Esophagus muscularis mucosa (tissue), 4 donors: ENCODE data around the gene SLA2. TPM values are rescaled to one million over a fixed set of nuclear protein-coding genes. Genes with fewer than 3 reads are reported as not detected.

Source experiments
- DNase-seq: peaks from one replicate; pipeline ENCODE4 v3.0.0-alpha.2; 2017; ENCODE audit errors: extremely low spot score
- H3K27ac ChIP-seq, 4 donors: fragments of 200-600 bp; sonication (generic); replicated peaks in 1 of 4; 1 replicate in 3 of 4; 2 replicates in 1 of 4; pipeline ENCODE4 v1.5.1; 2016 to 2019; ENCODE audit warnings: mild to moderate bottlenecking in 1 of 4
- H3K27me3 ChIP-seq, 4 donors: fragments of 200-600 bp; sonication (generic); one replicate each; pipeline versions ENCODE4 v1.5.1 to v1.6.0; 2016 to 2019
- H3K36me3 ChIP-seq, 4 donors: fragments of 200-600 bp; sonication (generic); one replicate each; pipeline ENCODE4 v1.5.1; 2016 to 2019
- H3K4me1 ChIP-seq, 4 donors: fragments of 200-600 bp; sonication (generic); one replicate each; pipeline ENCODE4 v1.5.1; 2016 to 2019
- H3K4me3 ChIP-seq, 4 donors: fragments of 200-600 bp; sonication (generic); 1 replicate in 2 of 4; 2 replicates in 2 of 4; pipeline ENCODE4 v1.5.1; 2016 to 2019; ENCODE audit warnings: mild to moderate bottlenecking in 4 of 4, moderate library complexity in 1 of 4
- H3K9me3 ChIP-seq, 4 donors: fragments of 200-600 bp; sonication (generic); 1 replicate in 3 of 4; 2 replicates in 1 of 4; pipeline ENCODE4 v1.5.1; 2016 to 2019
- EP300 ChIP-seq: sonication (generic); formaldehyde crosslinking; IDR thresholded peaks from one replicate; pipeline ENCODE4 v1.6.1; 2017; ENCODE audit warnings: antibody characterized with exemption
- POLR2A ChIP-seq: fragments of 450-650 bp; IDR thresholded peaks from one replicate; pipeline ENCODE4 v1.6.1; 2017; ENCODE audit warnings: antibody characterized with exemption, moderate library complexity, mild to moderate bottlenecking, low read depth
- POLR2AphosphoS5 ChIP-seq, 2 donors: sonication (generic); formaldehyde crosslinking; IDR thresholded peaks; one replicate each; pipeline ENCODE4 v1.6.1; 2017; ENCODE audit warnings: antibody characterized with exemption in 2 of 2
- WGBS: methylation state at CpG from one replicate; pipeline ENCODE4 v1.1.5; 2018; 5-methylcytosine and 5-hydroxymethylcytosine counted together
- intact Hi-C: fragments of 100-400 bp; cut with DNase I; formaldehyde crosslinking; loops from one replicate; pipeline ENCODE4 v1.15.1; 2023
- small RNA-seq, 3 donors: library from RNA; depleted of rRNA; stranded (forward); fragments of <200 nt; gene quantifications; one replicate each; pipeline ENCODE3, GENCODE V24; 2016
- total RNA-seq, 4 donors: library from RNA; depleted of rRNA; stranded (reverse); fragments of >200 nt; gene quantifications; one replicate each; pipeline versions ENCODE4 v1.1.0 to v1.2.1, GENCODE V29; 2016
- TF ChIP-seq, protein P1 (sequence below), 3 experiments: fragments of 200-600 bp in 2 of 3; fragments of 450-650 bp in 1 of 3; sonication (generic) in 2 of 3; IDR thresholded peaks; one replicate each; pipeline ENCODE4 v1.5.1; 2017 to 2019; ENCODE audit warnings: antibody characterized with exemption in 3 of 3, mild to moderate bottlenecking in 2 of 3, moderate library complexity in 1 of 3

Gene SLA2
- total RNA-seq, 4 donors from 2014 or later = 0.26 to 0.99 (median 0.35) TPM

DNA sequence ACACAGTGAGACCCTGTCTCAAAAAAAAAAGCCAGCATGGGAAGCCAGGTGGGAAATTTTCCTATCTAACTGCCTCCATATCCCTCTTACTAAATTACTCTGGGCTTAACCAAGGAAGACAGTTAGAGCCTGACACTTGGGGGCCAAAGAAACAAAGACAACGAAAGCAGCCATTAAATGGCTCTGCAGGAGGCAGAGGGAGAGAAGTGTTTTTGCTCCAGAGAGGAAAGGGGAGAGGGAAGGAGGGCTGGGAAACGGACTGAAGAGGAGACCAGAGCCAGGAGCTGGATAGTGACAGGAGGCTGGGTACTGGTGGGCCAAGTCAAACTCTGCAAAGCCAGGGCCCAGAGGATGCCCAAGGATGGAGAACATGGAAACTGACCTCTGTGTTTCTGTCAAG is 83.3 kb downstream of the SLA2 start:
- peaks cover 0 to 11% (median 3%) of the 10 kb centered on the region in 4 donors for H3K9me3 ChIP-seq
- DNase-seq = no peak
- no peaks in the 10 kb centered on the region for H3K27me3 ChIP-seq
- H3K27ac ChIP-seq = no peak overlapping the region
- no peaks in the 10 kb centered on the region for H3K4me1 ChIP-seq
- H3K4me3 ChIP-seq = no peak overlapping the region
- TF ChIP-seq POLR2A (no peak), EP300 (no peak), POLR2AphosphoS5 (IDR thresholded peaks at IDR 0.05) (no peak)
- TF ChIP-seq, protein P1, sequence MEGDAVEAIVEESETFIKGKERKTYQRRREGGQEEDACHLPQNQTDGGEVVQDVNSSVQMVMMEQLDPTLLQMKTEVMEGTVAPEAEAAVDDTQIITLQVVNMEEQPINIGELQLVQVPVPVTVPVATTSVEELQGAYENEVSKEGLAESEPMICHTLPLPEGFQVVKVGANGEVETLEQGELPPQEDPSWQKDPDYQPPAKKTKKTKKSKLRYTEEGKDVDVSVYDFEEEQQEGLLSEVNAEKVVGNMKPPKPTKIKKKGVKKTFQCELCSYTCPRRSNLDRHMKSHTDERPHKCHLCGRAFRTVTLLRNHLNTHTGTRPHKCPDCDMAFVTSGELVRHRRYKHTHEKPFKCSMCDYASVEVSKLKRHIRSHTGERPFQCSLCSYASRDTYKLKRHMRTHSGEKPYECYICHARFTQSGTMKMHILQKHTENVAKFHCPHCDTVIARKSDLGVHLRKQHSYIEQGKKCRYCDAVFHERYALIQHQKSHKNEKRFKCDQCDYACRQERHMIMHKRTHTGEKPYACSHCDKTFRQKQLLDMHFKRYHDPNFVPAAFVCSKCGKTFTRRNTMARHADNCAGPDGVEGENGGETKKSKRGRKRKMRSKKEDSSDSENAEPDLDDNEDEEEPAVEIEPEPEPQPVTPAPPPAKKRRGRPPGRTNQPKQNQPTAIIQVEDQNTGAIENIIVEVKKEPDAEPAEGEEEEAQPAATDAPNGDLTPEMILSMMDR (IDR thresholded peaks at IDR 0.05) = no peak
- WGBS = 77% methylated on average over 2 of the region's 2 CpGs
- H3K36me3 ChIP-seq = no peaks in the 10 kb centered on the region
- intact Hi-C loops = no loop called here

Small RNAs within 50 kb of the gene (small RNA-seq; reads per million reads assigned to genes)
- gene RF00019 = 0 reads per million in 3 donors

Other genes starting within 250 kb of the SLA2 start
- 1,000 to 10,000 TPM; 2,169 to 3,466 (median 2,516) TPM for gene MYL9, start 104.7 kb downstream of the SLA2 start, total RNA-seq
- 10 to 100 TPM in 2 of 4 donors, 1 to 10 TPM in 2; 5.8 to 18.5 (median 10.6) TPM for gene TGIF2, start 72.6 kb downstream of the SLA2 start, total RNA-seq
- 10 to 100 TPM; 60.2 to 94.8 (median 81.6) TPM for gene RAB5IF, start 40.4 kb downstream of the SLA2 start, total RNA-seq
- gene NDRG3, start 99.9 kb upstream of the SLA2 start, total RNA-seq = 10 to 100 TPM; 17.1 to 22.8 (median 22.3) TPM
- 1 to 10 TPM; 5.1 to 7.5 (median 6.3) TPM for gene DSN1, start 127.6 kb upstream of the SLA2 start, total RNA-seq
- gene TLDC2, start 229.9 kb upstream of the SLA2 start, total RNA-seq = under 1 TPM in 3 of 4 donors, not detected in 1; 0.34 to 0.66 (median 0.42) TPM